RKO (cell line): ENCODE results near the gene MGAT5B.

Source experiments
- DNase-seq: peaks from one replicate; pipeline ENCODE4 v3.0.0-alpha.2; 2016; ENCODE audit warnings: low spot score

The MGAT5B gene

GRCh38 chr17:76981545-76982295 is 113.5 kb downstream of the MGAT5B start:
- no peak for DNase-seq

GRCh38 chr17:76982408-76983074 is 114.3 kb downstream of the MGAT5B start:
- DNase-seq, result no peak

- no peak for DNase-seq
These were observed 115.0 kb downstream of the MGAT5B start for GRCh38 chr17:76983075-76983775.

GRCh38 chr17:76986365-76986764 is 118.2 kb downstream of the MGAT5B start:
- DNase-seq, result no peak

- no peak for DNase-seq
These were observed 119.4 kb downstream of the MGAT5B start for GRCh38 chr17:76987486-76988093.

- no peak for DNase-seq
These were observed 120.6 kb downstream of the MGAT5B start for GRCh38 chr17:76988796-76989195.

- no peak for DNase-seq
These were observed 121.3 kb downstream of the MGAT5B start for GRCh38 chr17:76989519-76989918.

- no peak for DNase-seq
These were observed 124.7 kb downstream of the MGAT5B start for GRCh38 chr17:76992891-76993290.

- DNase-seq, result no peak
These were observed 125.4 kb downstream of the MGAT5B start for GRCh38 chr17:76993651-76994050.

- no peak for DNase-seq
These were observed 126.0 kb downstream of the MGAT5B start for GRCh38 chr17:76994237-76994637.

- no peak for DNase-seq
These were observed 127.3 kb downstream of the MGAT5B start for GRCh38 chr17:76995387-76996105.

GRCh38 chr17:76996741-76997694 is 128.8 kb downstream of the MGAT5B start:
- DNase-seq, result no peak

- DNase-seq, result no peak
These were observed 129.9 kb downstream of the MGAT5B start for GRCh38 chr17:76997981-76998531.

- no peak for DNase-seq
These were observed 130.6 kb downstream of the MGAT5B start for GRCh38 chr17:76998839-76999238.
